Spinal cord (tissue), 10 donors: ENCODE measurements around the gene AMMECR1L. TPM values are rescaled to one million over a fixed set of nuclear protein-coding genes. Genes with fewer than 3 reads are reported as not detected.
"Not testable (repeated sequence)": the region's sequence is repeated elsewhere in the genome, so short reads cannot be mapped to it uniquely, and the experiment has no call there.

ENCODE experiments used
- DNase-seq, 6 donors: peaks; one replicate each; pipeline versions ENCODE4 v3.0.0 to v3.0.0-alpha.2; 2013 to 2015; ENCODE audit warnings: low spot score in 6 of 6, low read depth in 4 of 6
- H3K27ac ChIP-seq: one replicate; pipeline ENCODE4 v1.5.1; 2013; ENCODE audit warnings: low read depth, low read length, control low read depth
- H3K27me3 ChIP-seq: one replicate; pipeline ENCODE4 v1.6.1; 2013; ENCODE audit warnings: low read length; ENCODE audit not compliant: control insufficient read depth, insufficient read depth
- H3K36me3 ChIP-seq: one replicate; pipeline ENCODE4 v1.6.1; 2013; ENCODE audit warnings: low read length; ENCODE audit not compliant: control insufficient read depth, insufficient read depth
- H3K4me1 ChIP-seq: one replicate; pipeline ENCODE4 v1.6.1; 2013; ENCODE audit warnings: low read length; ENCODE audit not compliant: control insufficient read depth, insufficient read depth
- H3K4me3 ChIP-seq: one replicate; pipeline ENCODE4 v1.5.1; 2013; ENCODE audit warnings: low read depth, low read length, control low read depth
- H3K9me3 ChIP-seq: one replicate; pipeline ENCODE4 v1.6.1; 2013; ENCODE audit warnings: low read length; ENCODE audit not compliant: control insufficient read depth, insufficient read depth
- WGBS: methylation state at CpG from one replicate; pipeline ENCODE4 v1.1.5; 2013; ENCODE audit warnings: missing lambda C conversion rate; ENCODE audit not compliant: insufficient coverage; 5-methylcytosine and 5-hydroxymethylcytosine counted together
- polyA plus RNA-seq, 2 donors: library from polyadenylated mRNA; unstranded; fragments of 120-200 nt; gene quantifications; one replicate each; pipeline ENCODE4 v1.2.1, GENCODE V29; 2013; ENCODE audit not compliant: insufficient read length in 2 of 2
- total RNA-seq, 2 donors: library from RNA; depleted of rRNA in 1 of 2; stranded (reverse); fragments of 120-200 nt in 1 of 2; fragments of >200 nt in 1 of 2; gene quantifications; one replicate each; pipeline versions ENCODE4 v1.2.3 to v1.2.4, GENCODE V29; 2013 to 2014
- donor health status: healthy.

Gene AMMECR1L
- total and polyA plus RNA-seq, 4 donors, result 13.0 to 19.3 (median 17.4) TPM

- peaks cover 46% of the 10 kb centered on the region for H3K36me3 ChIP-seq
- peaks cover 14% of the 10 kb centered on the region for H3K4me1 ChIP-seq
- H3K27me3 ChIP-seq, result no peaks in the 10 kb centered on the region
- no peak overlapping the region for H3K27ac ChIP-seq
- WGBS, result 99% methylated on average over 6 of the region's 8 CpGs
- H3K9me3 ChIP-seq, result no peaks in the 10 kb centered on the region
- H3K4me3 ChIP-seq, result no peak overlapping the region
- no peak for DNase-seq
Observed at GRCh38 chr2:127852388-127852787, 33.4 kb downstream of the AMMECR1L start.

- Histone ChIP-seq H3K27ac (no peak overlapping the region), H3K27me3 (no peaks in the 10 kb centered on the region), H3K36me3 (peaks cover 66% of the 10 kb centered on the region), H3K9me3 (no peaks in the 10 kb centered on the region), H3K4me1 (no peaks in the 10 kb centered on the region), H3K4me3 (no peak overlapping the region)
- no CpG with 5 or more reads among the region's 7 CpGs for WGBS
- DNase-seq, result no peak
Observed at GRCh38 chr2:127847931-127848330, 37.8 kb downstream of the AMMECR1L start.

- DNase-seq, result peak in 2 of 6 donors; percentile 36 to 43
- Histone ChIP-seq H3K27me3 (no peaks in the 10 kb centered on the region), H3K36me3 (peaks cover 40% of the 10 kb centered on the region), H3K4me3 (no peak overlapping the region), H3K9me3 (no peaks in the 10 kb centered on the region), H3K4me1 (no peaks in the 10 kb centered on the region), H3K27ac (no peak overlapping the region)
- WGBS, result 80% methylated on average over 3 of the region's 4 CpGs
Observed at GRCh38 chr2:127844973-127845372, 40.8 kb downstream of the AMMECR1L start.

- WGBS, result 94% methylated on average over 5 of the region's 6 CpGs
- Histone ChIP-seq H3K4me3 (no peak overlapping the region), H3K36me3 (peaks cover 30% of the 10 kb centered on the region), H3K27me3 (no peaks in the 10 kb centered on the region), H3K4me1 (no peaks in the 10 kb centered on the region), H3K27ac (no peak overlapping the region), H3K9me3 (no peaks in the 10 kb centered on the region)
- DNase-seq, result no peak
Observed at GRCh38 chr2:127843677-127844076, 42.1 kb downstream of the AMMECR1L start.

GRCh38 chr2:127841466-127842178, 44.1 kb downstream of the AMMECR1L start:
- Histone ChIP-seq H3K36me3 (peaks cover 12% of the 10 kb centered on the region), H3K9me3 (no peaks in the 10 kb centered on the region), H3K4me3 (no peak overlapping the region), H3K27me3 (no peaks in the 10 kb centered on the region), H3K4me1 (no peaks in the 10 kb centered on the region), H3K27ac (no peak overlapping the region)
- 77% methylated on average over 19 of the region's 20 CpGs for WGBS
- DNase-seq, result no peak

- no peak for DNase-seq
- H3K36me3 ChIP-seq, result peaks cover 10% of the 10 kb centered on the region
- no peaks in the 10 kb centered on the region for H3K27me3 ChIP-seq
- no peak overlapping the region for H3K27ac ChIP-seq
- H3K4me3 ChIP-seq, result no peak overlapping the region
- no peaks in the 10 kb centered on the region for H3K9me3 ChIP-seq
- WGBS, result 100% methylated on average over 2 of the region's 4 CpGs
- H3K4me1 ChIP-seq, result no peaks in the 10 kb centered on the region
Observed at GRCh38 chr2:127840893-127841292, 44.9 kb downstream of the AMMECR1L start.

- Histone ChIP-seq H3K27ac (no peak overlapping the region), H3K4me3 (no peak overlapping the region), H3K27me3 (no peaks in the 10 kb centered on the region), H3K36me3 (no peaks in the 10 kb centered on the region), H3K4me1 (no peaks in the 10 kb centered on the region), H3K9me3 (no peaks in the 10 kb centered on the region)
- 100% methylated on average over 1 of the region's 3 CpGs for WGBS
- no peak for DNase-seq
Observed at GRCh38 chr2:127834951-127835350, 50.8 kb downstream of the AMMECR1L start.

- H3K4me1 ChIP-seq, result no peaks in the 10 kb centered on the region
- H3K27me3 ChIP-seq, result no peaks in the 10 kb centered on the region
- WGBS, result no CpG with 5 or more reads among the region's 5 CpGs
- H3K36me3 ChIP-seq, result no peaks in the 10 kb centered on the region
- H3K4me3 ChIP-seq, result no peak overlapping the region
- DNase-seq, result no peak
- no peaks in the 10 kb centered on the region for H3K9me3 ChIP-seq
- H3K27ac ChIP-seq, result no peak overlapping the region
Observed at GRCh38 chr2:127829845-127830246, 55.9 kb downstream of the AMMECR1L start.

GRCh38 chr2:127826708-127827107, 59.0 kb downstream of the AMMECR1L start:
- 100% methylated on average over 2 of the region's 2 CpGs for WGBS
- not testable (repeated sequence) for H3K36me3 ChIP-seq

GRCh38 chr2:127826047-127826446, 59.7 kb downstream of the AMMECR1L start:
- no peaks in the 10 kb centered on the region for H3K9me3 ChIP-seq
- H3K36me3 ChIP-seq, result no peaks in the 10 kb centered on the region
- no peak overlapping the region for H3K4me3 ChIP-seq
- no peaks in the 10 kb centered on the region for H3K27me3 ChIP-seq
- WGBS, result 96% methylated on average over 11 of the region's 12 CpGs
- no peaks in the 10 kb centered on the region for H3K4me1 ChIP-seq
- no peak overlapping the region for H3K27ac ChIP-seq
- DNase-seq, result no peak

More at GRCh38 chr2:127826708-127827107, 59.0 kb downstream of the AMMECR1L start:
- H3K9me3 ChIP-seq, H3K4me1 ChIP-seq, DNase-seq, H3K27ac ChIP-seq, H3K4me3 ChIP-seq, H3K27me3 ChIP-seq: not testable (repeated sequence)
